ENCODE results near the gene AFF1.

DNA sequence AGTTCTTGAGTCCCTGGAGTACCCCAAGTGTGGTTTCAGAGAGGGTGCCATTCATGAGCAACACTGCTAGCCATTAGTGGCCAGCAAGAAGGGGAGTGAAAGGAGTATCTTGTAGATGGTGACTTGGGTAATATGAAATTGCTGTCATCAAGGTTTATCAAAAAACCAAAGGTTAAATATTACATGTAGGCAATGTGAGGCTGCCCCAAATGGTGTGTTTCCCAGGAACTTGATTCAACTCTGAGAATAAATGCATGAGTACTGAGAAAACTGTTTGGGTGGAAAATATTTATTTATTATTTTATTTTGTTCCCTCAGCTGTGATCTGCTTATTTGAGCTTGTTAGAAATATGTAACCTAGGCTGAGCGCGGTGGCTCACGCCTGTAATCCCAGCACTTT, 55.7 kb downstream of the AFF1 start:
- no peak for TF ChIP-seq CTCF (IDR thresholded peaks at IDR 0.05; ENCODE audit: poor library complexity)
- no peak for TF ChIP-seq EZH2 (IDR thresholded peaks at IDR 0.05; ENCODE audit: borderline replicate concordance)
